Loucy (cell line): ENCODE data around the gene SMYD2.

Experiments
- EZH2phosphoT487 ChIP-seq: fragments of 200-600 bp; IDR thresholded peaks from 2 replicates; pipeline ENCODE4 v1.6.1; 2018; ENCODE audit warnings: antibody characterized with exemption, mild to moderate bottlenecking, moderate library complexity, borderline replicate concordance
- TF ChIP-seq, protein P1 (sequence below): fragments of 200-600 bp; sonication (generic); conservative IDR thresholded peaks from 2 replicates; pipeline ENCODE4 v1.5.1; 2014; ENCODE audit warnings: mild to moderate bottlenecking, antibody characterized with exemption, low read length

DNA sequence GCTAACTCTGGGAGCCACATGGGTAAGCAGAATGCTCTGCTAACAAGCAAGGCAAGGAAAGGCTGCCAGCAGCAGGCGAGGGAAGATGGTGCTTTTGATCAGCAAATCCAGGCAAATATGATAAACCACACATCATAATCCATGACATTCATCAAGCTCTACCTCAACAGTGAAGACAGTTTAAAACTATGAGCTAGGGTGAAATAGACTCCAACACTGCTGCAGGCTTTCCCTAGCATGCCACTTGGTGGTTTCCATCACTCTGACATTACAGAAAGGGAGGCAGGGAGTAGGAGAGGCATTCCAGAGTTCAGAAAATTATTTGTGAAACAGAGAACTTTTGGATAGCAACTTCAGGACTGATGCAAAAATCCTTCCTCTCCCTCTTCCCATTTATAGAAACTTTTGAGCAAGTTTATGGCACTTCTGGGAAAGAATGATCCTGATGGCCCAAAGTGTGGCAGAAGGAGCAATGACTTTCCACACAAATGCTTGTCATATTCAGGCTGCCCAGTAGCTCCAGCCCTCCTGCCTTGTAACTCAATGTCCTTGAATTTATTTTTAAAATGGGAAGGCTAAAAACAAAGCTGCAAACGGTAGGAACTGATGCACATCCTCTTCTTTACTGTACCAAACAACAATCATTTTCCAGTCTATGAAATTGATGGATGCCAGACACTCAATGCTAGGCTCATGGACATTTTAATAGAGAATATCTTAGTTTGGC, 70.8 kb downstream of the SMYD2 start:
- TF ChIP-seq, protein P1, sequence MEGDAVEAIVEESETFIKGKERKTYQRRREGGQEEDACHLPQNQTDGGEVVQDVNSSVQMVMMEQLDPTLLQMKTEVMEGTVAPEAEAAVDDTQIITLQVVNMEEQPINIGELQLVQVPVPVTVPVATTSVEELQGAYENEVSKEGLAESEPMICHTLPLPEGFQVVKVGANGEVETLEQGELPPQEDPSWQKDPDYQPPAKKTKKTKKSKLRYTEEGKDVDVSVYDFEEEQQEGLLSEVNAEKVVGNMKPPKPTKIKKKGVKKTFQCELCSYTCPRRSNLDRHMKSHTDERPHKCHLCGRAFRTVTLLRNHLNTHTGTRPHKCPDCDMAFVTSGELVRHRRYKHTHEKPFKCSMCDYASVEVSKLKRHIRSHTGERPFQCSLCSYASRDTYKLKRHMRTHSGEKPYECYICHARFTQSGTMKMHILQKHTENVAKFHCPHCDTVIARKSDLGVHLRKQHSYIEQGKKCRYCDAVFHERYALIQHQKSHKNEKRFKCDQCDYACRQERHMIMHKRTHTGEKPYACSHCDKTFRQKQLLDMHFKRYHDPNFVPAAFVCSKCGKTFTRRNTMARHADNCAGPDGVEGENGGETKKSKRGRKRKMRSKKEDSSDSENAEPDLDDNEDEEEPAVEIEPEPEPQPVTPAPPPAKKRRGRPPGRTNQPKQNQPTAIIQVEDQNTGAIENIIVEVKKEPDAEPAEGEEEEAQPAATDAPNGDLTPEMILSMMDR = no peak
- TF ChIP-seq EZH2phosphoT487 = no peak
